HG02763 (cell line): ENCODE measurements around the gene FSTL1.
"Not testable (repeated sequence)": the region's sequence is repeated elsewhere in the genome, so short reads cannot be mapped to it uniquely, and the experiment has no call there.

Experiments
- ATAC-seq: cut with Tn5 transposase; IDR thresholded peaks from one replicate; pipeline ENCODE4 v1.9.1; 2021; ENCODE audit warnings: mild to moderate bottlenecking, moderate library complexity; ENCODE audit not compliant: unreplicated experiment

Gene FSTL1

GRCh38 chr3:120418866-120419490, 31.8 kb downstream of the FSTL1 start:
- no peak for ATAC-seq

GRCh38 chr3:120418446-120418845, 32.3 kb downstream of the FSTL1 start:
- no peak for ATAC-seq

- ATAC-seq: peak; percentile 100
Measured at GRCh38 chr3:120417272-120417911, 33.4 kb downstream of the FSTL1 start.

GRCh38 chr3:120416868-120417267, 33.9 kb downstream of the FSTL1 start:
- ATAC-seq: peak; percentile 14

- no peak for ATAC-seq
Measured at GRCh38 chr3:120415756-120416155, 35.0 kb downstream of the FSTL1 start.

GRCh38 chr3:120410541-120410940, 40.3 kb downstream of the FSTL1 start:
- no peak for ATAC-seq

GRCh38 chr3:120410116-120410515, 40.7 kb downstream of the FSTL1 start:
- no peak for ATAC-seq

GRCh38 chr3:120407508-120408287, 43.1 kb downstream of the FSTL1 start:
- ATAC-seq: no peak

GRCh38 chr3:120404876-120405275, 45.9 kb downstream of the FSTL1 start:
- ATAC-seq: no peak

GRCh38 chr3:120402257-120402656, 48.5 kb downstream of the FSTL1 start:
- ATAC-seq: no peak

- ATAC-seq: peak; percentile 92
Measured at GRCh38 chr3:120399372-120399771, 51.4 kb downstream of the FSTL1 start.

- ATAC-seq: no peak
Measured at GRCh38 chr3:120396469-120396868, 54.3 kb downstream of the FSTL1 start.

- no peak for ATAC-seq
Measured at GRCh38 chr3:120394347-120394746, 56.4 kb downstream of the FSTL1 start.

- ATAC-seq: no peak
Measured at GRCh38 chr3:120393761-120394160, 57.0 kb downstream of the FSTL1 start.

- ATAC-seq: no peak
Measured at GRCh38 chr3:120393243-120393642, 57.5 kb downstream of the FSTL1 start.

- ATAC-seq: no peak
Measured at GRCh38 chr3:120382941-120383447, 67.8 kb downstream of the FSTL1 start.

GRCh38 chr3:120381503-120381902, 69.3 kb downstream of the FSTL1 start:
- no peak for ATAC-seq

- not testable (repeated sequence) for ATAC-seq
Measured at GRCh38 chr3:120377948-120378347, 72.8 kb downstream of the FSTL1 start.

GRCh38 chr3:120370463-120370862, 80.3 kb downstream of the FSTL1 start:
- ATAC-seq: no peak

- peak; percentile 87 for ATAC-seq
Measured at GRCh38 chr3:120369037-120369467, 81.7 kb downstream of the FSTL1 start.

- ATAC-seq: no peak
Measured at GRCh38 chr3:120368172-120368571, 82.6 kb downstream of the FSTL1 start.

GRCh38 chr3:120364821-120365220, 86.0 kb downstream of the FSTL1 start:
- ATAC-seq: no peak
